ENCODE results near the gene PAK1.

The PAK1 gene

DNA sequence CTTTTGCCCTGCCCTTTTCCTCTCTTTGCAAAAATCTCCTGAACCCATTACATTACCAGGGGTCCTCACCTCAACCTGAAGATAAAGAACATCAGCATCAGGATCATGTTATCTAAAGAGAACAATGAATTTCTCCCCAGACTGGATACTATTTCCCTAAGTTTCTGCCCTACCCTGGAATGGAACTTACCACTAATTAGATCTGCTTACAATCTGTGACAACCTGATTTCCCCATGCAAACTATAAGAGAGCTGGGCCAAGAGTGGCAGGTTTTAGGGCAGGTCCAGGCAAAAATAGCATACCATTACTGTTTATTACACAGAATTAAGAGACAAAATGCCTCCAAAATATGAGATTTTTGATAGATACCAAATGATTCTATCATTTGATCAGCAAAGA is 114.4 kb downstream of the PAK1 start:
- no peak for DNase-seq

DNA sequence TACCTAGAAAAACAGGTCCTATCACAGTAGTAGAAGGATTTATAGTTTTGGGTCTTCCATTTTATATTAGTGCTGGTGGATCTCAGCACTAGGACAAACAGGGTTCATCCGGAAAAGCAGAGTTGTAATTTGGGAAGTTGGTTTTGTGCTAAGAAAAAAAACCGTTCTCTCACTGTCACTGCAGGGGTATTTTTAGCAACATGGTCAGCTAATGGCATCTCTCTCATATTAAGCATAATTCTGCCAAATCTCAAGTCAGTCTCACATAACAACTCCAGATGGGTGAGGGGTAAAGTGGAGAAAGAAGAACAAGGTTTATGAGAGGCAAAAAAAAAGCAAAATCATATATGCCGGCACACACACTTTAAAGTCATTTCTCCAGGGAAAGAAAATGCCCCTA is 120.8 kb downstream of the PAK1 start:
- no peak for DNase-seq

DNA sequence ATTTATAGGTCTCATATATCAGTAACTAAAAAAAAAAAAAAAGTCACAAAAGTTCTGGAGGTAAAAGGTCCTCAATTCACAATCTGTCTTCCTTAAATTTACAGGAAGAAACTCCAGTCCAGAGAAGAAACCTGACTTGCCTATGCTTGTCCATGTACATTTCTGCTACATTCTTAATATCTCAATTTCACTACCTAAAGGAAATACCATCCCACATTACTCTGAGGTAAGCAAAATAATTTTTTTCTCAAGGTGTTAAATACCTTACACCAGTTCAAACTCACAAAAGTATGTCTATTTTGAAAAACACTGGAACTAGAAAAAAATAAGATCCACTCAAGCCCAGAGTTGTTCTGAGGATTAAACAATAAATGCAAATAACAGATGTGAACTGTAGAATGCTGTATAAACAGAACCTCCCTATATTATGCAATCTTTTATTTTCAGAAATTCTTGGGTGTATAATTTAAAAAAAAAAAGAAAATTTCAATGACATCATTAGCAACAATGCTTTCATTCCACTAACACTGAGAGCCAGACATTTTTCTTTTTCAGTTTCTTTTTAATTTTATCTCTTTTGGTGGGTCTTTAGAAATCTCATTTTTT is 122.5 kb downstream of the PAK1 start:
- no peak for DNase-seq

DNA sequence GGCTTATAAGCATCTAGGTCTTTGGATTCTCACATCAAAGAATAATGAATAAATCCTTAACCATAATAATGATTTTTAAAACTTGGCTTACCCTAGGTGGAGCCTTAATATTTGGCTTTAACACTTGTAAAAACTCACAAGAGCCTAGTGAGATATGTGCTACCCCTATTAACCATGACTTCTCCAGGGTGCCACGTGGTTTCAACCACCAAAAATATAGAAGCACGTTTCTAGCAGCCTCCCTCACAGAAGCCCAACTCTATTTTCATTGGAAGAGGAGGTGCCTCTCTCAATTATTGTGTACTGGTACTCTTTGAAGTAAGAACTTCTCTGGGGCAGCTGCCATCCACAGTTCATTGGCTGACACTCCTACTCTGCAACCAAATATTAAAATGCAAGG is 125.9 kb downstream of the PAK1 start:
- no peak for DNase-seq

DNA sequence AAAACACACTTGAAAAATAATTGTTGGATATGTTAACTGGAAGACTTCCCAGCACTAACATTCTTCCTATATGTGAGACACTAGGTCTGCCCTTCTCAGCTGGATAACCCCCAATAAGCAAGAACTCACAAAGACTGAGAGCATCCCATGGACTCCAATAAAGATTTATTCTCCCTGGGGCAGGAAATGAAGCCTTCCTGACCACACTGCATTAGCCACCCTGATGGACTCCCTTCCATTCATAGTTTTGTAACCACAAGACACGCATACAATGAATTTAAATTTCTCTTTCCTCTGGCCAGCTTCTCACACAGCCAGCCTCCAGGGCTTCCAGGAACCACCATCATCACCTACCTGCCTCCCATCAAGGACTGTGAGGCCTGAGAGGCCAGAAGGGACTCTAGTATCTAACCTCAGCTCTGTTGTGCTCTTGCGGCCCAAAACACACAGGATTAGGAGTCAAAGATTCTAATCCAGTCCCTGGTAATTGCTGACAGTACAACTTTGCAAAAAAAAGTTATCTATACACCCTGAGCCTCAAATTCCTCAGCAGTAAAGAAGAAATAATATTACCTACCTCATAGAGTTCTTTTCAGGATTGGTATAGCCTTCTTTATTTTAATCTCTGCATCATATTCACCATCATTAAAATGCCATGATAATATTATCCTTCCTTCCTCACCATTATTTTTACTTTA is 126.8 kb downstream of the PAK1 start:
- no peak for DNase-seq

DNA sequence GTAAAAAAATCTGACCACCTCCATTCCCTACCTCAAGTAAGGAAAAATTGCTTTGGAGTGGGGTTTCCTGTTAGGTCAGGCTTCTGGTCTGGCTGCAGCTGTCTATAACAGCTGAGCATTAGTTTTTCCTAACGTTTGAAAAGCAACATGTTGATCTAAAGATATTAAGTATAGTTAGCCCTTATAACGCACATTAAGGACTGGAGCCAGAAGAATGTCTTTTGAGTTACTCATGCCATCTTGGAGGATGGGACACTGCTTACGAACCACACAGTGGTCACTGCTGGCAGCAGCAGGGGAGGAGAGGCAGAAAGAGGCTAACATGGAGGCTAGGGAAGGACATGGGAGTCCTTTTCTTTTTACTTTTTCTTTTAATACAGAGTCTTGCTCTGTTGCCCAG is 128.3 kb downstream of the PAK1 start:
- DNase-seq, result no peak

DNA sequence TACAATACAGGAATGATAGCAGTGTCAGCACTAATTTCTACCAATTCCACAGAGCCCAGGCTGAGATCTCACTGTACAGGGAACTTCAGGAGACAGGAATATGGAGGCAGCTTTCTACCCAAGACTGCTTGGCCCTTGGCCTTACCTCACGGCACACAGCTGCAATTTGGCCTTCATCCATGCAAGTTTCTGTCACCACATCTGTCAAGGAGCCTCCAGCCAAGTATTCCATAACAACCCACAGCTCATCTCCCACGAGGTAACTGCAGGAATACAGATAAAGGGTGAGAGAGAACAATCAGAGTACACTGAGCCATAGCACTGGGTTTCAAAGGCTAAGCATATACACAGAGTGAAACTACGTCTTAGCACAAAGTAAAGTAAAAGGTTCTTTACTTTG is 133.4 kb downstream of the PAK1 start:
- no peak for DNase-seq

DNA sequence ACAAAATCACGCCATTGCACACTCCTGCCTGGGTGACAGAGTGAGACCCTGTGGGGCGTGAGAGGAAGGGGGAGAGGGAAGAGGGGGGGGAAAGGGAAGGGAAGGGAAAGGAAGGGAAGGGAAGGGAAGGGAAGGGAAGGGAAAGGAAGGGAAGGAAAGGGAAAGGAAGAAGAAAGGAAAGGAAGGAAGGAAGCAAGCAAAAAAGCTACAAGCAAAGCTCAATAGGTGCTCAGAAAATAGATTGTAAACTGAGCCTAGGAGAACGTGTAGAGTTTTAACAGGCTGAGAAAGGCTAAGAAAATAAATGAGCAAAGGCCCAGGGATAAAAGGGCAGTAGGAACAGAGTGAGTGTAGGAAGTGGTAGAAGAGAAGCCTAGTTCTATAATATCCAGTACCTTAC is 141.6 kb downstream of the PAK1 start:
- no peak for DNase-seq

DNA sequence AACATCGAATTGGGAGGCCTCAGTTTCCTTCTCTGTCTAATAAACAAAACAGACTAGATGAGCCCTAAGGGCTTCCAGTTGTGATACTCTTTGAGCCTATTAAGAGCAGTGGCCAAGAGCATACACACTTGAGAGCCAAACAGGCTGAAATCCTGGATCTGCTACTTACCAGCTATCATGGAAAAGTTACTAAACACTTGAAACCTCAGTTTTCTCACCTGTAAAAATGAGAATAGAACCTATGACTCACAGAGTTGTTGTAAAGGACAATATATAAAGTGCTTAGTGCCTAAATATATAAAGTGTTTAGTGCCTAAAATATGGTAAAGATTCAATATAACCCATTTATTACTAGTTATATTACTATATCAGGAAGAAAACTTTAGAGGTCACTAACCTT is 148.7 kb downstream of the PAK1 start:
- no peak for DNase-seq

DNA sequence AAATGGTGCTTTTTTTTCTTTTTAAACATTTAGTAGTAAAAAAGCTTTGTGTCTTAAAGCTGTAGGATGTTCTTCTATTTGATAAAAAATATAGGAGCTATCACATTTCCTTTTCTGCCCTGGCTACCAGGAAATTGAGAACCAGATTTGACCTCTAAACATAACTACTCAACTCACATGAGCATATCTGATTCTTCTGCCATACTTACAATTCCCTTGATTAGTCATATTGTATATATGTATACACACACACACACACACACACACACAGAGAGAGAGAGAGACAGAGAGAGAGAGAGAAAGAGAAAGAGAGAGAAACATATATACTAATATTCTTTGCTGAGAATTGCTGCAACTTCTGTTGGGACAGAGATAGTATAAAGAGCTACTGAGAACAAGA is 149.4 kb downstream of the PAK1 start:
- DNase-seq, result no peak

DNA sequence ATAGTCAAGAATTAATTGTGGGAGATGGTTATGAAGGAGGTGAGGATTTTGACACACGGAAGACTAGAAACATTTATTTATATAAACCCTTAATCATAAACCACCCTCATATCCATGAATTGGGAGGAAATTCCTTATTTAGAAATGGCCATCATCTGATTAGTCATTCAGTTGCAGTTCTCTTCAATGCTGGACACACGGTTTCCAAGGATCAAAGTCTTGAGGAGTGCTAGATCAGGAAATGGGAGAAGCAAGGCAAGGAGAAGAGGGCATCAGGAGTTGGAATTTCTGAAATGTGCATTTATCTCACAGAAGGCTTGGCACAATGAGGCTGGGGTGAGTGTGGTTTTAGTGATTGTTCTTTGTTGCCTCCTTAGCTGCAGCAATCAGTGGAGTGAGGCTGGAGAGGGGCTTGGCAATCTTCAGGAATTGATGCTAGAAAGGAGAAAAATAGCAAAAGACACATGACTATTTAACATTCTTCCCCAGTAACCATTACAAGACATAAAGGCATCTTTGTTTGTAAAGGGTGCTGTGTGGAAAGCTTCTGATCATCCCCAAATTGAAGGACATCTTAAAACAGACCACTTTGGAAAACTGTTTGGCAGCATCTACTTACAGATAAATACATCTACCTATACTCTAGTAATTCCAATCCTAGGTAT is 150.8 kb downstream of the PAK1 start:
- no peak for DNase-seq

DNA sequence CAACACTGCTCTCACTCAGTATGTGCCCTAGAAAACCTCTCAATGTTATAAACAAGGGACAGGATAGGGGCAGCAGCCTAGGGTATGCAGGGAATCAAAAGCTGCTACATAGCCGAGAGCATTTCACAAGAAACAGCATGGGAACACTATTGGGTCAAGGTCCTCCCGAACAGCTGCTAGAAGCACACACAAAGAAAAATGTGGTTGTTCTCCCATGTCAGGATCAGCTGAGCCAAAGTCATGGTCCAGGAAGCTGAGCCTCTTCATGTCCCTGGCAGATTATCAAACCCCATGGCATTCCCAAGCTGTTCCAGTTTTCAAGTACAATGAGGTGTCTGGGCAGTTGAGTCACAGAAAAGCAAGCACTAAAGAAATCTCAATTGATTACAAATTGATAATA is 151.4 kb downstream of the PAK1 start:
- DNase-seq, result no peak

DNA sequence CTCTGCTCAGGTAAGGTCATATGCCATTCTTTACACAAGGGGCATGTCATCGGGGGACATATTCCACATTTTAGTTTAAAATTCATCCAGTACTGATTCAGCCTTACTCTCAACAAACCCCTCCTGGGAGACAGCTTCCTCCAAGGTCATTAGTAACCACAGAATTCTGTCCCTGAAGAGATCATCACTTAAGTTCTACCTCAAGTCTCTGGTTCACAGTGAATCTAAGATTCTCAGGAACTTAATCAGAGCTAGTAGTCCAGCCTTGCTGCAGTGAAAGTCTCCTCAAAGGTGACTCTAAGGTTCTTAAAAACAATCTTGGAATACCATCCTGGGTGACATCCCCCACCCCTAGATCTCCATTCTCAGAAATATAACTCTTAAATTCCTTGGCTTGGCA is 153.5 kb downstream of the PAK1 start:
- DNase-seq, result no peak

DNA sequence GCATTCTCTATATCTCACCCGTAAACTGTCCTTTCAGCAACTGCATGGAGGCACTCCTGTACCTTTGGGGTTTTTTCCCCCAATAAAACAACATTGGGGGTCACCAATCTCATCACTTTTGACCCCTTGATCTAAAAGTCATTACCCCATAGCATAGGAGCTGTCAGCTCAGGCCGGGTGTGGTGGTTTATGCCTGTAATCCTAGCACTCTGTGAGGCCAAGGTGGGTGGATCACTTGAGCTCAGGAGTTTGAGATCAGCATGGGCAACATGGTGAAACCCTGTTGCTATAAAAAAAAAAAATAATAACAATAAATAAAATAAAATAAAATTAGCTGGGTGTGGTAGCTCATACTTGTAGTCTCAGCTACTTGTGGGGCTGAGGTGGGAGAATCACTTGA is 155.3 kb downstream of the PAK1 start:
- DNase-seq, result no peak

DNA sequence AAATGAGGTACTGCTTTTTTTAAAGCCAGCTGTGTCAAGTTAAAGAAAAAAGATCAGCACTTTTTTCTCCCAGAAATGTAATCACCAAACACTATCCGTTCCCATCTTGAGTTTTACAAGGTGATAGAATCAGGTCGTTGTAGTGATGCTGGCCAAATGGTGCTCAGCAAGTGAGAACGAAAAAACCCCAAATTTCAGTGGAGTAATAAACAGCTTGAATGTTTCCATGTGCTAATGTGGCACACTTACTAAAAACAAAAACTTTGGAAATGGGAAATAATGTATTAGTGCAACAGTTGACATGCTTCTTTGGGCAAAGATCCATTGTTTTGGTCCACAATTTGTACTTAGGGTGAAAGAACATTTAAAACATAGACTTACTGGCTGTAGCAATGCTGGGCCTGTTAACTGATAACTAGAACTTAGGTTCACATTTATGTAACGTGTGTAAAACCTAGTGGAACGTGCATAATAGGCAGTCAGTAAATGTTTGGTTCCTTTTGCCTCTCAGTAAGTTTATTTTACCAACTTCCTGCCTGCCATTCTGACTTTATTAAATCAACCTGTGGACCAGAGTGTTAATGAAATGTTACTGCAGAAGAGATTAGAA is 157.1 kb downstream of the PAK1 start:
- DNase-seq, result no peak

DNA sequence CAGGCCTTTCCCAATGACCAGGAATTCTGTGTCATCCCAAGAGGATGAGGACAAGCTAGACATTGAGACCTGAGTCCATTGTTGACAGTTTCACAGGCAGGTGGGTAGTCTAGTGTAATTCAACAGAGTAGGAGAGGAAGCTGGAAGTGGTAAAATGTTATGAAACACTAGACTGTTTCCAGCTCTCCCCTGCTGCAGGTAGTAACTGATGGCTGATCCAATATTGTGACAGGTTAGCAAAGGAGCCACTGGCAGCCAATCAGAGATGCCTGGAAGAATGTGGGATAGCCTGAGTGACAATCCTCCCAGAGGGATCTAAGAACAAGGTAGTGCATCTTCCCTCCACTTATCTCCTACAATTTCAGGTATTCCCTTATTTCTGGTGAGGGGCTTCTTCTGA is 161.8 kb downstream of the PAK1 start:
- no peak for DNase-seq

DNA sequence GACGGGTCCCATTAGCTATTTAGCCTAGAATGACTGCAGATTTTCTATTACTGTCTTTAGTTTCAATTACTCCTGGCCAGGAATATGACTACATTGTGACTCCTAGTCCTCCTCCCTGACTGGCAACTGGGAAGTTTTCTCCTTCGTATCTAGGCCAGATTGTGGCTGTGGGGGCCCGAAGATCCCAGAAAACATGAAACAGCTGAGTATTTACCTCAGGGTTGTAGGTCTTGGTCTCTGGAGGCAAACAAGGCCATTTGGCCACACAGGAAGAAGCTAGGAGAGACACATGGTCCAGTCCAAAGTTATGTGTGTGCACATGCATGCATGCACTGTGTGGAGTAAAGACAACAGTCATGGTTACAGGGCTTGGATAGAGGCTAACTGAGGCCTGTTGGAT is 162.2 kb downstream of the PAK1 start:
- no peak for DNase-seq

DNA sequence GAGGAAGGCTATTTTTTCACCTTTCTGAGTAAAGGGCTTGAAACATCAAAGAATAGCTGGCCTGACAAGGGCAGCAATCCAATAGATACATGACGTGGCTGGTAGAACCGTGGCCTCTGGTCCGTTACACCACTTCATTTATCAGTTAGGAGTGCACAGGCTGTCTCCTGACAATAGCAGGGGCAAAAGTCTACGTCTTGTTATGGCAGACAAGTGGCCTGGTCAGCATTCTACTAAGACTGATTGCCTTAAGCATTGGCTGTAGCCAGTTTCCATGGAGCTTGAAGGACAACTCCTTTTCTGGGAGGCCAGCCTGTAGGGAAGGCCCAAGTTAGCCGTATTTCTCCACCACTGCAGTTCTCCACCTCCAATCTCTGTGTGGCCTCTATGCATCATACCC is 163.2 kb downstream of the PAK1 start:
- no peak for DNase-seq

DNA sequence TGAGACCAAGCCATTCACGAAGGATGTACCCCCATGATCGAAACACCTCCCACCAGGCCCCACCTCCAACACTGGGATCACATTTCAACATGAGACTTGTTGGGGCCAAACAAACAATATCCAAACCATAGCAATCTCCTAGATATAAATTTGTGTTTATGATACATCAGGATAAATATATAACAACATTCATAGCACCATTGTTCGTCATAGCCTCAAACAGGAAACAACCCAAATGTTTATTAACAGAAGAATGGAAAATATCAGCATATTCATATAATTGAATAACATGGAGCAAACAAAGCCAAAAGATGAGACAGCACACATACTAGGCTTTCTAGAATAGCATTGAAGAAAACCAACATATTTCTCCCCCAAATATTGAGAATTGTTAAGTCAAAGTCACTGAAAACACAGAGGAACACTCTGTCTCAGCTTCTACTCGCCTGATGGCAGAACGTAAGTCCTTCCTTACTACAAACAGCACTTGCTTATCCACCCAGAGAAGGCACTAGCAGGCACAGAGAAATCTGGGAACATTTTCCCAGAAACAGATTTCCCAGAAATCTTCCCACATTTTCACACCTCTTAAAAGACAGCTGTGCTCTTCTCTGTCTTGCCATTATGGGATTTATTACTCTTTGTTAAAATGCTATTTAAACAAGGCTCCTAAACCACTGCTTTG is 164.4 kb downstream of the PAK1 start:
- no peak for DNase-seq

DNA sequence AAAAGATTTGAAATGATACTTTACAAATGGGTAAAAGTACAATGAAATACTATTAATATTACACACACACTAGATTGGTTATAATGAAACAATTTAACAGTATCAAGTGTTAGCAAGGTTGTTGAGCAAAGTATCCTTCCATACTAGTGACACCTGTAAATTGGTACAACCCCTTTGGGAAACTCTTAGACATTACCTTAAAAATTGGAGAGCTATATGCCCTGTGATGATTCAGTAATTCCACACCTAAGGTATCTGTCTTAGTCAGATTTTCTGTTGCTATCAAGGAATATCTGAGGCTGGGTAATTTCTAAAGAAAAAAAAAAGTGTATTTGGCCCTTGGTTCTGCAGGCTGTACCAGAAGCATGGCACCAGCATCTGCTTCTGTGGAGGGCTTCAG is 165.1 kb downstream of the PAK1 start:
- no peak for DNase-seq

DNA sequence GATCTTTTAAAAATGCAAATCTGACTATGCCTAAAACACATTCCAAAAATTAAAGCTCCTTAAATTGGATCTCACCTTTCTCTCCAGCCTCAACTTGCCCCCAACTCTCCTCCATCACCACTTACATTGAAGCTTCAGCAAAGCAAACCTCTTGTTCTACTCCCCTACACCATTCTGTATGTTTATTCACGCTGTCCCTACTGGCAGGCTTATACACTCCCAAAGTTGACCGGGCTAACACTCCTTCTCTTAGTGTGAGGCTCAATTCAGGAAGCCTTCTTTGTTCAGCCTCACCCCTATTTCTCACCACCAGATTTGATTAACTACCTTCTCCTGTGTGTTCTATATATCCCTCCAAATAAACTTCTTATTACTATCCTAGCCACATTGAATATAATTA is 170.6 kb downstream of the PAK1 start:
- no peak for DNase-seq

DNA sequence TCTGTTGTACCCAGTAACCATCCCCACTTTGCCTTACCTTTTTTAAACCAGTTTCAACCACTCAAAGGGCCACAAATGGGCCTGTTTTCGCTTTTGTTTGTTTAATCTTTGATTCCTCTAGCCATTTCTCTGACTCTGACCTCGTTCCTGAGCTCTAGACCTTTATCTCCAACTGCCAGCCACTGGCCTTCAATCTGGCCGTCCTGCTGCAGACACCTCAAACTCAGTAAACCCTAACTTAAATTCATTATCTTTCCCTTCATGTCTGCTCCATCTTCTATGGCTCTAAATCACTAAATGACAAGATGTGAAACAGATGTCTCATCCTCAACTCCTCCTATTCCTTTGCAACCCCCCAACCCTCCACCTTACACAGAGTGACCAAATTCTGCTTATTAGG is 171.1 kb downstream of the PAK1 start:
- DNase-seq, result no peak

DNA sequence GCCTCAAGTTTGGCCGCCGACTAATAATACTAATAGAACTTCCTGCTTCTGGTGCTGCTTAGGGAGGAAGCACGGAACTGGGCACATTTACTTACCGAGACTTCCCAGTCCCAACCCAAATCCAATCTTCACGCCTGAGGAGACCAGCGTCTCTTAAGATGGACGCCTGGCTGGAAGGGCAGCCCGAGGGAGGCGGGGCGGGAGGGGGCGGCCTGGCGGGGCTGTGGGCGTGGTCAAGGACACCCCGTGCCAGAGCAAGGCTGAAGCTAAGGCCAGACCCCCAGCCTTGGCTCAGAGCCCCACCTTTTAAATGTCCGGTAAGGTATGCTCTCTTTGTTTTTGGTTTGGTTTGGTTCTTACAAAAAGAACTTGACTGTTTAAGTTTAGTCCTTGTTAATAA is 172.4 kb downstream of the PAK1 start, which contains the start of gene GDPD4:
Gene GDPD4, minus strand, starts transcription at position 177 of the 400 bp plus-strand sequence. CDS start 16,549 bp downstream, outside the sequence.
- no peak for DNase-seq

Measured in left hindlimb (tissue), 1 donor.